ENCODE data around the gene SEPTIN8.
A peak's percentile ranks its signal among the peaks of the same experiment; 100 is the strongest.

The SEPTIN8 gene

DNA sequence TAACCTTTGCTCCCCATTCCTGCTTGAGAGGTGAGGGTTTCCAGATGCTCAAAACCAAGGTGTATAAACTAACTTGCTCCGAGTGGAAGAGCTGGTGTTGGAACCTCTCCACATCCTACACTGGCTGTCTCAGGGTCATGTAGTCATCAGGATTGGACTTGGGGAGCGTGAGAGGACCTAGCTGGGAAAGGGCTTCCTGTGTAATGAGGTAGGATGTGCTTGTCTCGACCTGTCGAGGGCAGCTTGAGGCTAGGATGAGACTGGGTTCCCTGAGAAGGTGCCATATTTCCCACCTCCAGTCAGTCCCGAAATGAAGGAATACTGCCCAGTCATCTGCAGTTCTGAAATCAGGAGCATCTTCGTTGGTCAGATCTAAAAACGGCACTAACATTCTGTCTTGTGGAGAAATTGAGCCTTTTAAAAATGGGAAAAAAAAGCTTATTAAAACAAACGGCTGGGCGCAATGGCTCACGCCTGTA lies 28.5 kb downstream of the SEPTIN8 start:
- TF ChIP-seq, protein P1, sequence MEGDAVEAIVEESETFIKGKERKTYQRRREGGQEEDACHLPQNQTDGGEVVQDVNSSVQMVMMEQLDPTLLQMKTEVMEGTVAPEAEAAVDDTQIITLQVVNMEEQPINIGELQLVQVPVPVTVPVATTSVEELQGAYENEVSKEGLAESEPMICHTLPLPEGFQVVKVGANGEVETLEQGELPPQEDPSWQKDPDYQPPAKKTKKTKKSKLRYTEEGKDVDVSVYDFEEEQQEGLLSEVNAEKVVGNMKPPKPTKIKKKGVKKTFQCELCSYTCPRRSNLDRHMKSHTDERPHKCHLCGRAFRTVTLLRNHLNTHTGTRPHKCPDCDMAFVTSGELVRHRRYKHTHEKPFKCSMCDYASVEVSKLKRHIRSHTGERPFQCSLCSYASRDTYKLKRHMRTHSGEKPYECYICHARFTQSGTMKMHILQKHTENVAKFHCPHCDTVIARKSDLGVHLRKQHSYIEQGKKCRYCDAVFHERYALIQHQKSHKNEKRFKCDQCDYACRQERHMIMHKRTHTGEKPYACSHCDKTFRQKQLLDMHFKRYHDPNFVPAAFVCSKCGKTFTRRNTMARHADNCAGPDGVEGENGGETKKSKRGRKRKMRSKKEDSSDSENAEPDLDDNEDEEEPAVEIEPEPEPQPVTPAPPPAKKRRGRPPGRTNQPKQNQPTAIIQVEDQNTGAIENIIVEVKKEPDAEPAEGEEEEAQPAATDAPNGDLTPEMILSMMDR (conservative IDR thresholded peaks at IDR 0.05; ENCODE audit: low read length), result no peak
- no peak overlapping the region for H3K4me3 ChIP-seq (ENCODE audit: low read length)
- no peak for DNase-seq (ENCODE audit: low read depth)

DNA sequence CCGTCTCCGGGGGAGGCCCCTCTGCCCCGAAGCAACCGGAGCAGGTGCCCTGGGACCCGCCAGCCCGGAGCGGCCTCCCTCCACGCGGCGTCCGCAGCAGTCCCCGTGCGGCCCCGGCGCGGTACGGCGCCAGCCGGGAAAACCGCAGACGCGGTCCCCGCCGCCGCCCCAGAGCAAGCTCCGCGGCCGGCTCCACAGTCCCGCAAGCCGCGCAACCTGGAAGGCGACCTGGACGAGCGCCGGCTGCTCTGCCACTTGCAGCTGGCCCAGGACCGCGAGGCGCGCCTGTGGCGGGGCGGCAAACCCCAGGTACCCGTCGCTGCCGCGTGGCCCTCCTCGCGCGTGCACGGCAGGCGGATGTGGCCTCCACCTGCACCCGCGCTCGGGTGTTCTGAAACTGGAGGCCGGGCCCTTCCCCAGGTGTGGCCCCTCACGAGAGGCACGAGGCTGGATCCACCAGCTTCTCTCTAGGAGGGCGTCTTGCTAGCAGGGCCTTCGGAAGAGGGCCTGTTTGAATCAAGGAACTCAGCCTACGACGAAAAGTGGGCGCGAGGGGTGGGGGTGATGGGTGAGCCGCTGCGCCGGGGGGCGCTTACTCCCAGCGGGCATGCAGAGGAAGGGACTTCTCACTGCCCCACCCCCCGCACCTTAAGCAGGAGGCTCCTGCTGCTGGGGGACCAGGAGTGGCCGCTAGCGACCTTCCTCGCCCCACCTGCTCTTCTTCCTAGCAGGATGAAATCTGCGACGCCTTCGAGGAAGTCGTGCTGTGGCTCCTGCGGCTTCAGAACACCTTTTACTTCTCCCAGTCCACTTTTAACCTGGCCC lies 29.2 kb downstream of the SEPTIN8 start:
- no peak overlapping the region for H3K4me3 ChIP-seq (ENCODE audit: low read length)
- TF ChIP-seq, protein P1 (conservative IDR thresholded peaks at IDR 0.05; ENCODE audit: low read length), result no peak
- DNase-seq (ENCODE audit: low read depth), result no peak

DNA sequence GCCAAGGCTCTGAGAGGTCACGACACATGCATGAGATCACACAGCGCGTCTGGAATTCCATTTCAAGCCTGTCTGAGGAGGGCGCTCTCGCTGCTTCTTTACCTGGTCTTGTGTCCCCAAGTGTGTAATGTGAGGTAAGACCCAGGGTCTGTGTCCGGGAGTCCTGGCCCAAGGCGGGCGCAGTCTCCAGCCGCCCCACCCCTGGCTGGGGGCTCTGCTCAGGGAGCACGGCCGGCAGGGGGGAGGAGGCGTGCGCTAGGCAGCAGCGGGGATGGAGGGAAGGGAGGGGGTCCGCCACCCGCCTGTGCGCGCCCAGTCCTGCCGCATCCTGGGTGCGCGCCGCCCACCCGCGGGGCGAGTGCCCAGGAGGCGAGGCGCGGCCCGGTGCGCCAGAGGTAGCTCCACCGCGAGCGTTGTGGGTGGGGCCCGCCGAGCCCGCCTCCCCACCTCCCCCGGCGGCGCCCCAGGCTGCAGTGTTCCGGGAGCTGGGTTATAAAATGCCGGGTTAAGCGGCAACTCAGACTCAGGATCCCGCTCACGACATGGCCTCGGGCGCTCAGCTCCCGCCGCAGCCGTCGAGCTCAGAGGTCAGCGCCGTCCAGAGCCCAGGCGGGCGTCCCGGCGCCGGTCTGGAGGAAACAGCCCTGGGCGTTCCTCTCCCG lies 30.0 kb downstream of the SEPTIN8 start, which contains the start of gene CCNI2:
CCNI2 (plus strand) TSS at position 473 of the 662 bp plus-strand sequence; CDS start at position 543, 70 bp downstream.
- no peak for DNase-seq (ENCODE audit: low read depth)
- TF ChIP-seq, protein P1 (conservative IDR thresholded peaks at IDR 0.05; ENCODE audit: low read length), result peak; percentile 33
- H3K4me3 ChIP-seq (ENCODE audit: low read length), result peak within 1 kb of the TSS; percentile 9; the same call in 1 of the 2 replicates

DNA sequence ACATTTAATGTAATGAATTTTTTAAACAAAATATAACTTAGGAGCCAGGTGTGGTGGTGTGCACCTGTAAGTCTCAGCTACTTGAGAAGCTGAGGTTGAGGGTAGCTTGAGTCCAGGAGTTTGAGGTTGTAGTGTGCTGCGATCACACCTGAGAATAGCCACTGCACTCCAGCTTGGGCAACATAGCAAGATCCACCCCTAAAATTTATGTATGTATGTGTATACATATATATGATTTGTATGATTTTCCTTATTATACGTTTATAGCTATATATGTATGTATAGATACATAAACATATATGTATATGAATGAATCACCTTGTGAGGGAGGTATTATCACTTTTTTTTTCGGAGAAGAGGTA lies 30.5 kb downstream of the SEPTIN8 start:
- H3K4me3 ChIP-seq (ENCODE audit: low read length), result no peak overlapping the region
- TF ChIP-seq, protein P1 (conservative IDR thresholded peaks at IDR 0.05; ENCODE audit: low read length), result no peak
- no peak for DNase-seq (ENCODE audit: low read depth)

DNA sequence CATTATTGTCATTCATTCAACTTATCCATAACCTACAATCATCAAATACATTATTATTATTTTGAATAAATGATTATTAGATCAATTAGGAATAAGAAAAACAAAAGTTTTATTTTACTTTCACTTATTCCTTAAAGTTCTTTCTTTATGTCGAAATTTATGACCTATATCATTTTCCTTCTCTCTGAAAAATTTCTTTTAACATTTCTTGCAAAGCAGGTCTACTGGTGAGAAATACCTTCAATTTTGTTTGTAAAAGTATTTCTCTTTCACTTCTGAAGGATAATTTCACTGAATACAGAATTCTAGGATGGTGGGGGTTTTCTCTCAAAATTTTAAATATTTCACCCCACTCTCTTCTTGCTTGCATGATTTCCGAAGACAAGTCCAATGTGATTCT lies 32.4 kb downstream of the SEPTIN8 start:
- TF ChIP-seq, protein P1 (conservative IDR thresholded peaks at IDR 0.05; ENCODE audit: low read length), result no peak
- DNase-seq (ENCODE audit: low read depth), result no peak

DNA sequence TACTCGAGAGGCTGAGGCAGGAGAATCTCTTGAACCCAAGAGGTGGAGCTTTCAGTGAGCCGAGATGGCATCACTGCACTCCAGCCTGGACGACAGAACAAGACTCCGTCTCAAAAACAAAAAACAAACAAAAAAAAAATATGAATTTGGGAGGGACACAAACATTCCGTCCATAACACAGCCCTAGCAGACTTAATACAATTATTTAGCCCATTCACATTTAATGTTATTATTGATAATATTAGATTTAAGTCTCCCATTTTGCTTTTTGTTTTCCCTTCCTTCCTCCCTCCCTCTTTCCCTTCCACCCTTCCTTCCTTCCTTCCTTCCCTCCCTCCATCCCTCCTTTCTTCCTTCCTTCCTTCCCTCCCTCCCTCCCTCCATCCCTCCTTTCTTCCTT lies 34.4 kb downstream of the SEPTIN8 start:
- DNase-seq (ENCODE audit: low read depth), result no peak
- no peak overlapping the region for H3K4me3 ChIP-seq (ENCODE audit: low read length)
- TF ChIP-seq, protein P1 (conservative IDR thresholded peaks at IDR 0.05; ENCODE audit: low read length), result no peak

More for the DNA sequence above, 32.4 kb downstream of the SEPTIN8 start:
- H3K4me3 ChIP-seq (ENCODE audit: low read length), result no peak overlapping the region
